DOHH2 (cell line): ENCODE results near the gene SAP30L.

Experiments used
- H3F3A ChIP-seq: fragments of 200-600 bp; sonication (generic), shearing (Covaris generic); 2 replicates; pipeline ENCODE4 v1.6.0; 2016; ENCODE audit warnings: antibody characterized with exemption, mild to moderate bottlenecking; ENCODE audit not compliant: control insufficient read depth, insufficient read depth
- H3K27ac ChIP-seq: fragments of 200-600 bp; sonication (generic); 2 replicates; pipeline ENCODE4 v1.5.1; 2014; ENCODE audit warnings: low read depth, mild to moderate bottlenecking, low read length, moderate library complexity
- H3K27me3 ChIP-seq: fragments of 200-600 bp; sonication (generic); 2 replicates; pipeline ENCODE4 v1.6.1; 2014; ENCODE audit warnings: mild to moderate bottlenecking, low read length, mixed read lengths; ENCODE audit not compliant: control insufficient read depth
- H3K36me3 ChIP-seq: fragments of 200-600 bp; sonication (generic); 2 replicates; pipeline ENCODE4 v1.6.1; 2014; ENCODE audit warnings: mild to moderate bottlenecking, low read length, moderate library complexity, mixed read lengths; ENCODE audit not compliant: control insufficient read depth
- H3K4me1 ChIP-seq: fragments of 200-600 bp; sonication (generic); 2 replicates; pipeline ENCODE4 v1.6.1; 2014; ENCODE audit warnings: mild to moderate bottlenecking, low read length, mixed read lengths; ENCODE audit not compliant: control insufficient read depth
- H3K4me2 ChIP-seq: fragments of 200-600 bp; sonication (generic); 2 replicates; pipeline ENCODE4 v1.6.0; 2014; ENCODE audit warnings: mild to moderate bottlenecking, low read length, moderate library complexity
- H3K4me3 ChIP-seq: fragments of 200-600 bp; sonication (generic); 2 replicates; pipeline ENCODE4 v1.5.1; 2014; ENCODE audit warnings: mild to moderate bottlenecking, low read length, mixed read lengths
- H3K79me2 ChIP-seq: fragments of 200-600 bp; sonication (generic); 2 replicates; pipeline ENCODE4 v1.6.1; 2014; ENCODE audit warnings: mild to moderate bottlenecking, low read length, mixed read lengths; ENCODE audit not compliant: control insufficient read depth
- H3K9me2 ChIP-seq: fragments of 200-600 bp; sonication (generic); replicated peaks from 2 replicates; pipeline ENCODE4 v1.6.1; 2014; ENCODE audit warnings: mild to moderate bottlenecking, low read length, mixed read lengths; ENCODE audit not compliant: control insufficient read depth
- H3K9me3 ChIP-seq: fragments of 200-600 bp; sonication (generic); 2 replicates; pipeline ENCODE4 v1.6.1; 2014; ENCODE audit warnings: antibody characterized with exemption, low read length, mixed read lengths; ENCODE audit not compliant: control insufficient read depth, insufficient read depth
- H4K20me1 ChIP-seq: fragments of 200-600 bp; sonication (generic); 2 replicates; pipeline ENCODE4 v1.6.0; 2014; ENCODE audit warnings: low read depth, mild to moderate bottlenecking, antibody characterized with exemption, low read length, moderate library complexity; ENCODE audit not compliant: control insufficient read depth, insufficient read depth
- CTCF ChIP-seq: fragments of 200-600 bp; sonication (generic); IDR thresholded peaks from one replicate; pipeline ENCODE4 v1.5.1; 2014; ENCODE audit warnings: antibody characterized with exemption, mild to moderate bottlenecking, low read depth, low read length; ENCODE audit not compliant: poor library complexity, severe bottlenecking
- EZH2phosphoT487 ChIP-seq: fragments of 200-600 bp; sonication (generic); IDR thresholded peaks from 2 replicates; pipeline ENCODE4 v1.6.1; 2017; ENCODE audit warnings: borderline replicate concordance, mild to moderate bottlenecking, antibody characterized with exemption, low read length, moderate library complexity, mixed read lengths

SAP30L gene

GRCh38 chr5:154465169-154465568, 19.4 kb downstream of the SAP30L start:
- H3K4me2 ChIP-seq: no peak overlapping the region
- H3K27ac ChIP-seq: no peak overlapping the region
- no peaks in the 10 kb centered on the region for H3K36me3 ChIP-seq
- no peak overlapping the region for H3K4me3 ChIP-seq
- H3K9me3 ChIP-seq: no peaks in the 10 kb centered on the region
- no peaks in the 10 kb centered on the region for H3F3A ChIP-seq
- no peaks in the 10 kb centered on the region for H3K9me2 ChIP-seq
- no peak for TF ChIP-seq CTCF
- TF ChIP-seq EZH2phosphoT487: no peak
- H3K4me1 ChIP-seq: peaks cover 12% of the 10 kb centered on the region
- no peaks in the 10 kb centered on the region for H3K79me2 ChIP-seq
- no peaks in the 10 kb centered on the region for H4K20me1 ChIP-seq
- H3K27me3 ChIP-seq: peaks cover 4% of the 10 kb centered on the region

GRCh38 chr5:154466147-154466546, 20.4 kb downstream of the SAP30L start:
- no peaks in the 10 kb centered on the region for H3K9me2 ChIP-seq
- H3K79me2 ChIP-seq: no peaks in the 10 kb centered on the region
- H3K9me3 ChIP-seq: no peaks in the 10 kb centered on the region
- no peak overlapping the region for H3K4me2 ChIP-seq
- H3K4me1 ChIP-seq: peaks cover 3% of the 10 kb centered on the region
- H3K27me3 ChIP-seq: peaks cover 14% of the 10 kb centered on the region
- H3F3A ChIP-seq: no peaks in the 10 kb centered on the region
- no peaks in the 10 kb centered on the region for H3K36me3 ChIP-seq
- H4K20me1 ChIP-seq: no peaks in the 10 kb centered on the region
- no peak overlapping the region for H3K4me3 ChIP-seq
- no peak overlapping the region for H3K27ac ChIP-seq
- no peak for TF ChIP-seq EZH2phosphoT487
- no peak for TF ChIP-seq CTCF

GRCh38 chr5:154466671-154467070, 20.9 kb downstream of the SAP30L start:
- Histone ChIP-seq H3K9me2 (no peaks in the 10 kb centered on the region), H3K9me3 (no peaks in the 10 kb centered on the region), H3K27ac (no peak overlapping the region), H3K4me2 (no peak overlapping the region), H3K4me3 (no peak overlapping the region), H3K27me3 (peaks cover 19% of the 10 kb centered on the region), H4K20me1 (no peaks in the 10 kb centered on the region), H3K36me3 (no peaks in the 10 kb centered on the region), H3F3A (no peaks in the 10 kb centered on the region), H3K79me2 (no peaks in the 10 kb centered on the region), H3K4me1 (no peaks in the 10 kb centered on the region)
- TF ChIP-seq EZH2phosphoT487 (no peak), CTCF (no peak)
